Coronary artery (tissue), 2 donors: ENCODE results near the gene CELA1.
"Not testable (repeated sequence)": the region's sequence is repeated elsewhere in the genome, so short reads cannot be mapped to it uniquely, and the experiment has no call there.

Source experiments
- DNase-seq: peaks from one replicate; pipeline ENCODE4 v3.0.0-alpha.2; 2017; ENCODE audit warnings: low spot score
- H3K27ac ChIP-seq, 2 donors: fragments of 200-600 bp; sonication (generic); one replicate each; pipeline ENCODE4 v1.5.1; 2016 to 2019
- H3K4me3 ChIP-seq: fragments of 200-600 bp; sonication (generic); 2 replicates; pipeline ENCODE4 v1.5.1; 2016; ENCODE audit warnings: mild to moderate bottlenecking, moderate library complexity
- TF ChIP-seq, protein P1 (sequence below): fragments of 200-600 bp; sonication (generic); IDR thresholded peaks from one replicate; pipeline ENCODE4 v1.5.1; 2019; ENCODE audit warnings: antibody characterized with exemption

Gene CELA1

DNA sequence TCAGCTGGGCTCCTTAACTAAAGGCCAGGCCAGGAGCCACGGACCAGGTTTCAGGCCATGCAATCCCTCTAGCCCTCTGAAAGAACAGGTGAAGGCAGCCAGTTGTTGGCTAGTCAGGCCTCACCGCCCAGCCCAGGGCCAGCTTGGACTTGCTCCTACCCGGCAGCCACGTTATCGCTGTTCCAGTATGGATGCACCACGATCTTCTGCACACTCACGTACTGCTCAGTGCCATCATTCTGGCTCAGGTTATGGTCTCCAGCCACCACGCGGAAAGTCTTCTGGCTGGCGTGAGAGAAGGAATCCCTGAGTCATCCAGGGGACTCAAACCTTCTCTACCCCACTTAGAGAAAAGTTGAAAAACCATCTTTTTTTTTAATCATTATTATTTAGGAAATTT, 4.1 kb downstream of the CELA1 start:
- H3K27ac ChIP-seq = no peak overlapping the region
- TF ChIP-seq, protein P1, sequence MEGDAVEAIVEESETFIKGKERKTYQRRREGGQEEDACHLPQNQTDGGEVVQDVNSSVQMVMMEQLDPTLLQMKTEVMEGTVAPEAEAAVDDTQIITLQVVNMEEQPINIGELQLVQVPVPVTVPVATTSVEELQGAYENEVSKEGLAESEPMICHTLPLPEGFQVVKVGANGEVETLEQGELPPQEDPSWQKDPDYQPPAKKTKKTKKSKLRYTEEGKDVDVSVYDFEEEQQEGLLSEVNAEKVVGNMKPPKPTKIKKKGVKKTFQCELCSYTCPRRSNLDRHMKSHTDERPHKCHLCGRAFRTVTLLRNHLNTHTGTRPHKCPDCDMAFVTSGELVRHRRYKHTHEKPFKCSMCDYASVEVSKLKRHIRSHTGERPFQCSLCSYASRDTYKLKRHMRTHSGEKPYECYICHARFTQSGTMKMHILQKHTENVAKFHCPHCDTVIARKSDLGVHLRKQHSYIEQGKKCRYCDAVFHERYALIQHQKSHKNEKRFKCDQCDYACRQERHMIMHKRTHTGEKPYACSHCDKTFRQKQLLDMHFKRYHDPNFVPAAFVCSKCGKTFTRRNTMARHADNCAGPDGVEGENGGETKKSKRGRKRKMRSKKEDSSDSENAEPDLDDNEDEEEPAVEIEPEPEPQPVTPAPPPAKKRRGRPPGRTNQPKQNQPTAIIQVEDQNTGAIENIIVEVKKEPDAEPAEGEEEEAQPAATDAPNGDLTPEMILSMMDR = no peak
- no peak overlapping the region for H3K4me3 ChIP-seq
- no peak for DNase-seq

DNA sequence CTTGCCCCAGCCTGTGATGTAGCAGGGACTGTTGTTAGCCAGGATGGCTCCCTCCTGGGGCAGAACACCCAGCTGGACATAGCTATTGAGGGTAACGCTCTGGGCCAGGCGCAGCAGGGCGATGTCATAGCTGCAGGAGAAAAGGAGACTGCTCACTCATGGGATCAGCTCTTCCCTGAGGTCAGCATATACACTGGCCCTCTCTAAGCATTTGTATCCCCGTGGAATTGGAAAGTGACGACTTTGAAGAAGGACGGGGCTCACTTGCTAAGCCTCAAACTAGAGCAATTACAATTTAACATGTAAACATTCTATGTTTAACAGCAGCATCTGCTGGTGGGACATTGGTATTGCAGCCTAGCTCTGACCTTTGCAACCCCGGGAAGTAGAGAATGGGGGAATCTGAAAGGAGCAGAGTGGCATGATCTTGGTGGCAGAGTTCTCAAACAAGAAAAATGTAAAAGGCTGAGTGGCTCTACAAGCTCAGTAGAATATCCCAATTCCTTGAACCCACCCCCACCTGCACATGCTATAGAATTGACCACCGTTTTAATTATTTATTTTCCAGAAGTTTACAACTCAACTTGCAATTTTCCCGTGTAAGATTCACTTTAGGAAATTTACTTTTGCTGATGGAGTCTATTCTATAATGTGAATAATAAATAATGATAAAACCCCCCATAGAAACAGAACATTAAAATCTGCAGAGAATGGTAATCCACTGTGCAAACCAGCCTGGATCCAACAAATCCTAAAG, 5.0 kb downstream of the CELA1 start:
- Histone ChIP-seq H3K4me3 (peak overlapping the region; percentile 31), H3K27ac (no peak overlapping the region)
- TF ChIP-seq, protein P1 = peak; percentile 88
- no peak for DNase-seq

DNA sequence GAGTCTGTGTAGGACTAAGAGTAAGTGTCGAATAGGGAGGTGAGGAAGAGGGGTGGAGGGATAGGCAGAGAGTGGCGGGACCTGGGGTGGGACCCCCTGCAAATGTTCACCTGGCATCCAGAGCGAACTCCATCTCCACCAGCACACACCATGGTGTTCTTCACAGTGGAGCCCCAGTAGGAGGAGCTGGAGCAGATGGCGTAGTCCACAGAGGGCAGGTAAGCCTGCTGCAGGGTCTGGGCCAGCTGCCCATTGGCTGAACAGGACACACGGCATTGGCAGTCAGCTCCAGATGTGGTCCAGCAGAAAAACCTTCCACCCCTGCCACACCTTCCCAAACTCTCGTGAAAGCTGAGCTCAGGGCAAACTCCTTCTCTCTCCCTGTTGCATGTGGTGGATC, 6.7 kb downstream of the CELA1 start:
- H3K4me3 ChIP-seq = no peak overlapping the region
- TF ChIP-seq, protein P1 = no peak
- no peak overlapping the region for H3K27ac ChIP-seq
- DNase-seq = no peak

DNA sequence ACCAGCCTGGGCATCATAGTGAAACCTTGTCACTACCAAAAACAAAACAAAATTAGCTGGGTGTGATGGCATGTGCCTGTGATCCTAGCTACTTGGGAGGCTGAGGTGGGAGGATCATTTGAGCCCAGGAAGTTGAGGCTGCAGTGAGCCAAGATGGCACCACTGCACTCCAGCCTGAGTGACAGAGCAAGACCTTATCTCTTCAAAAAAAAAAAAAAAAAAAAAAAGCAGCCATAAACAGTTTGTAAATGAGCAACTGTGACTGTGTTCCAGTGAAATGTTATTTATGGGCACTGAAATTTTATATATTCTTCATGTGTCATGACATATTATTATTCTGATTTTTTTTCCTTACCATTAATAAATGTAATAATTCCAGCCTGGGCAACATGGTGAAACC, 9.1 kb downstream of the CELA1 start:
- H3K4me3 ChIP-seq, DNase-seq, H3K27ac ChIP-seq: not testable (repeated sequence)

DNA sequence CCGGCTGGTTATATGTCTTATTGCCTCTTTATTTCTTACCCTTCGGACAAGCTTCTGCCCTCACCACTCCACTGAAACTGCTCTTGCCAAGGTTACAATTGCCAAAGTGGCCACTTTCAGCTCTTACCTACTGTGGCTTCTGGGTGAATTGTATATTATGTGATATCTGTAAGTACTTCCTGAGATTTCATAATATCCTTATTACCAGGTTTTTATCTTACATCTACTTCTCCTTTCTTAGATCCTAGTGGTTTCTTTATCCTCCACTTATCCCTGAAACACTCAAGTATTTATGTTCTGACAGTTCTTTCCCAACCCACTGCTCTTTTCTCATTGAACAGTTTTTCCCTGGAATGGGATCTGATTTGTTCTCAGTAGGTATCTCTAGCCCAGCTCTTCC, 10.5 kb downstream of the CELA1 start:
- no peak overlapping the region for H3K4me3 ChIP-seq
- no peak for DNase-seq
- TF ChIP-seq, protein P1 = no peak
- no peak overlapping the region for H3K27ac ChIP-seq

DNA sequence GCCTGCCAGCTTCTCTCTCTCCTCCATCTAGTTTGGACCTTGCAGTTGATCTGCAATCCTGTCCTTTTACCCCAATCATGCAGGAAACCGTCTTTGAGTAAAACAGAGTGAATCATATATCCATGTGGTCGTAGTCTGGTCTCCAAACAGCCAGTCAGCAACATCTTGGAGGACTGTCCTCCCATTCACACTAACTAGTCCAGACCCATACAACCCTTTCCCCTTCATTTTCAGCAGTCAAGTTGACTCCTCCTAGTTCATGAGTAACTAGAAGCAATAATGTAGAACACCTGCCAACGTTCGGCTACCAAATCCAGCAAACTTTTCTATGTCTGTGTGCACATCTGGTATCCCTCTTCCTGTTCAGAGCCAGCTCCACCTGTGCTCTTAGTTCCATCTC, 11.7 kb downstream of the CELA1 start:
- H3K4me3 ChIP-seq = no peak overlapping the region
- no peak overlapping the region for H3K27ac ChIP-seq
- DNase-seq = no peak
- TF ChIP-seq, protein P1 = no peak

DNA sequence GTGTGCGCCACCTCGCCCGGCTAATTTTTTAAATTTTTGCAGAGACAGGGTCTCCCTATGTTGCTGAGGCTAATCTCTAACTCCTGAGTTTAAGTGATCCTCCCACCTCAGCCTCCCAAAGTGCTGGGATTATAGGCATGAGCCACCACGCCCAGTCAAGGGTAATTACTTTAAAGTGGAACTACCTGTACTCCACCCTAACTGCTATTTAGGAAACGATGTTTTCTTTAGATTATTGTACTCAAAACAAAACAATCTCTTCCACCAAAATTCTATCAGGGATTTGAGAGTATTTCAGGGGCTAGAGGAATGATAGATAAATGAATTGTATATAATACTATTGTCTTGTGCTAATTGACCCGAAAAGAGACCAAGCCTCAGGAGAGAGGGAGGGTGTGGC, 12.9 kb downstream of the CELA1 start:
- Histone ChIP-seq H3K4me3 (no peak overlapping the region), H3K27ac (no peak overlapping the region)
- TF ChIP-seq, protein P1 = no peak
- no peak for DNase-seq
